Measurements from ENCODE around the gene GSE1.

The GSE1 gene

DNA sequence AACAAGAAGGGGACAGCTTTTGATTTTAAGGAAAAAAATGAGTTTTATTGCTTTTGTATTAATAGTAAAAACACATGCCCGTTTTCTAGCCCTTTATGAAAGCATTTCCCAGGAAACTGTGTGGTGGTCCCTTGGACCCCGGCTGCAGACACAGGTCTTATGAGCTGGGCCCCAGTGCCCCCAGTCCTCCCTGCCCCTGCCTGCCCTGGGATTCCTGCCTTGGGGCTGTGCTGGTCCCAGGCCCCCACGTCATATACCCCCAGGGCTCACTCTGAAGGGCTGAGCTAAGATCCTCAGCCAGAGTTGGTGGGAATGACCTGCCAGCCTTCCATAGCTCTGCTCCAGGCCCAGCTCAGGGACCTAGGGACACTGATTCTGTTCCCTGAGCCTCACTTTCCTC lies 44.9 kb downstream of the GSE1 start:
- no peak overlapping the region for H3K9ac ChIP-seq (ENCODE audit: low read depth, low read length)
- H3K4me2 ChIP-seq (ENCODE audit: low read length): no peak overlapping the region
- peaks cover 20% of the 10 kb centered on the region for H3K4me1 ChIP-seq (ENCODE audit: control insufficient read depth, insufficient read depth, low read length)
- peaks cover 55% of the 10 kb centered on the region for H3K36me3 ChIP-seq (ENCODE audit: insufficient read depth, low read length)
- H3K4me3 ChIP-seq (ENCODE audit: low read length): no peak overlapping the region
- no peaks in the 10 kb centered on the region for H3K9me3 ChIP-seq (replicated peaks; ENCODE audit: low read length)
- H3K27me3 ChIP-seq (ENCODE audit: control insufficient read depth, insufficient read depth, low read length): no peaks in the 10 kb centered on the region

DNA sequence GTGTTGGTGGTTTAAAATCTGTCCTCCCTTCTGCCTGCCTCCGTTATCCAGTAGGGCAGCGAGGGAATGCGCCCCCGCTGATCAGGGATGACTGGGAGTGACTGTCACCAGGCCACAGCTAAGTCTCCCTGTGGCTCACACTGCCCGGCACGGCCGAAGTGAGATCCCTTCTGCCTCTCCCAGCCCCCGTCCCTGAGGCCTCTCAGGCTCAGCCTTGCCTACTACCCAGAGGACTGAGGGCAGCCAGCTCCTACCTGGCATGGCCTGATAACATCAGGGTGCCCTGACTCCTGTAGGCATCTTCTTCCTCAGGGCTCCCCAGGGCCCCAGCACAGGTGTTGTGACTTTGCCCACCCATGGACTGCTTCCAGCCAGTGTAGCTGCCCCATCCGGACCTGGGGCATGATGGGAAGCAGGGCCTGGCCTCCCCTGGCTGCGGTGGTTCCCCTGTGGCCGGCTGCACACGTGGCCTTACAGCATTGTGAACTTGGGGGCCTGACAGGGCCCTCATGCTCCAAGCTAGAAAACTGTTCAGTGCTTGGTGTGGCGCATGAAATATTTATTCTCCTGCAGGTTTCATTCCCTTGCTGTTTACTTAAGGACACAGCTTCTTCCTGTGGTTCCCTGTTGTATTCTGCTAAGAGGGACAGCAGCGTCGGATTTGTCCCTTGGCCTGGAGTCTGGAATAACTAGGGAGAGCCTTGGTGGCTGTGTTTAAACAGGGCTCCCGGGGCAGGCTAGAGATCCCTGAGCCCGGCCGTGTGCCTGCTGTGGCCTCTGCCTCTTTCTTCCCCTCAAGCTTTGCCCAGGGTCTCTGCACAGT lies 45.6 kb downstream of the GSE1 start:
- H3K9ac ChIP-seq (ENCODE audit: low read depth, low read length): no peak overlapping the region
- H3K36me3 ChIP-seq (ENCODE audit: insufficient read depth, low read length): peaks cover 62% of the 10 kb centered on the region

GRCh38 chr16:85659336-85659735 lies 46.2 kb downstream of the GSE1 start:
- peaks cover 11% of the 10 kb centered on the region for H3K4me1 ChIP-seq (ENCODE audit: control insufficient read depth, insufficient read depth, low read length)
- H3K9me3 ChIP-seq (replicated peaks; ENCODE audit: low read length): no peaks in the 10 kb centered on the region
- H3K4me3 ChIP-seq (ENCODE audit: low read length): no peak overlapping the region
- no peaks in the 10 kb centered on the region for H3K27me3 ChIP-seq (ENCODE audit: control insufficient read depth, insufficient read depth, low read length)
- peaks cover 69% of the 10 kb centered on the region for H3K36me3 ChIP-seq (ENCODE audit: insufficient read depth, low read length)
- no peak overlapping the region for H3K4me2 ChIP-seq (ENCODE audit: low read length)
- no peak overlapping the region for H3K9ac ChIP-seq (ENCODE audit: low read depth, low read length)

More for the DNA sequence above, 45.6 kb downstream of the GSE1 start:
- Histone ChIP-seq H3K4me3 (ENCODE audit: low read length) (no peak overlapping the region), H3K27me3 (ENCODE audit: control insufficient read depth, insufficient read depth, low read length) (no peaks in the 10 kb centered on the region), H3K9me3 (replicated peaks; ENCODE audit: low read length) (no peaks in the 10 kb centered on the region), H3K4me2 (ENCODE audit: low read length) (no peak overlapping the region), H3K4me1 (ENCODE audit: control insufficient read depth, insufficient read depth, low read length) (peaks cover 14% of the 10 kb centered on the region)

- Histone ChIP-seq H3K4me2 (ENCODE audit: low read length) (no peak overlapping the region), H3K9me3 (replicated peaks; ENCODE audit: low read length) (no peaks in the 10 kb centered on the region), H3K9ac (ENCODE audit: low read depth, low read length) (no peak overlapping the region), H3K27me3 (ENCODE audit: control insufficient read depth, insufficient read depth, low read length) (no peaks in the 10 kb centered on the region), H3K4me1 (ENCODE audit: control insufficient read depth, insufficient read depth, low read length) (peaks cover 11% of the 10 kb centered on the region), H3K4me3 (ENCODE audit: low read length) (no peak overlapping the region), H3K36me3 (ENCODE audit: insufficient read depth, low read length) (peaks cover 72% of the 10 kb centered on the region)
Measured at GRCh38 chr16:85659805-85660511, 46.8 kb downstream of the GSE1 start.

- no peak overlapping the region for H3K4me2 ChIP-seq (ENCODE audit: low read length)
- peaks cover 73% of the 10 kb centered on the region for H3K36me3 ChIP-seq (ENCODE audit: insufficient read depth, low read length)
- no peak overlapping the region for H3K9ac ChIP-seq (ENCODE audit: low read depth, low read length)
- H3K9me3 ChIP-seq (replicated peaks; ENCODE audit: low read length): no peaks in the 10 kb centered on the region
- H3K4me1 ChIP-seq (ENCODE audit: control insufficient read depth, insufficient read depth, low read length): peaks cover 11% of the 10 kb centered on the region
- H3K4me3 ChIP-seq (ENCODE audit: low read length): no peak overlapping the region
- no peaks in the 10 kb centered on the region for H3K27me3 ChIP-seq (ENCODE audit: control insufficient read depth, insufficient read depth, low read length)
Measured at GRCh38 chr16:85660843-85661739, 48.0 kb downstream of the GSE1 start.

DNA sequence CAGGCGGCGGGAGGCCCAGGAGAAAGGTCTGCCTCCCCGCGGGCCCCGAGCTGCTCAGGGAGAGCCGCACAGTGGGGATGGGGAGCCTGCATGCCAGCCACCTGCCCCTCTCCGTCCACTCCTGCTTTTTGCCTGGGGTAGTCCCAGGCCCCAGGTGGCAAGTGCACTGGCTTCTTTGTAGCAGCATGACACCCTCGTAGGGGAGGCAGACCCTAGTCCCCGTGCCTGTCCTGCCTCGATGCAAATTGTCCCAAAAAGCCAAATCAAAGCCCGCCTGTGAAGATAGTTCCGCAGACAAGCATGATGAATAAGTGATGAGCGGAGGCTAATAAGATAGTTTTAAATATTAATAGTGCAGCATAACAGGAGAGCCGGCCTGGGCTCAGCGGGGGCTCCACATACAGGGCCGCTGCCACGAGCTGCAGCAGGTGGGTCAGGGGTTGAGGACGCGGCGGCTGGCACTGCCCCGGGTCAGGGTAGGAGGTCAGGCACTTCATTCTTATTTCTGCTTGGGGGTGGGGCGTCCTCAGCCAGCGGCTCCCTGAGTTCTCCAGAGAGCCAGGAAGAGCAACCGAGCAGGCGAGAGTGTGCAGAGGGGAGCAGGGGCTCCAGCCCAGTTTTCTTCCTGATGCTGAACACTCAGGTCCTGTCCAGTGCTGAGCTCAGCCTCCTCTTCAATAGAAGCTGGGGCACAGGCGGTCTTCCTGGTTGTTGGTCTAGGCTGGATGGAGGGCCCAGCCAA lies 48.8 kb downstream of the GSE1 start:
- Histone ChIP-seq H3K27me3 (ENCODE audit: control insufficient read depth, insufficient read depth, low read length) (no peaks in the 10 kb centered on the region), H3K4me3 (ENCODE audit: low read length) (no peak overlapping the region), H3K9ac (ENCODE audit: low read depth, low read length) (no peak overlapping the region), H3K36me3 (ENCODE audit: insufficient read depth, low read length) (peaks cover 74% of the 10 kb centered on the region), H3K4me2 (ENCODE audit: low read length) (no peak overlapping the region), H3K9me3 (replicated peaks; ENCODE audit: low read length) (no peaks in the 10 kb centered on the region), H3K4me1 (ENCODE audit: control insufficient read depth, insufficient read depth, low read length) (peaks cover 5% of the 10 kb centered on the region)

DNA sequence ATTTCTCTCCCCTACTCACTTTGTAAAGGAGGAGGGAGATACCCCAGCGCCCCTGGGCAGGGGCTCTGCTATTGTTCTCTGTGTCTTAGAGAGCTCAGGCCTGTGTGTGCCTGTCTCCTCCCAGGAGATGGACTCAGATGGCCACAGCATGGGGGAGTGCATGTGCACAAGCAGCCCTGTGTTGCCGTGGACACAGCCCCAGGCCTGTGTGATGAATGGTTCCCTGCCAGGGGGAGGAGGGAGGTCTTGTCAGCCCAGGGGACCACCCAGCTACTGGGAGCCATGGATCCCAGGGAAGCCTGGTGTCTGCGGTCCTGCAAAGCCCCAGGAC lies 49.3 kb downstream of the GSE1 start:
- H3K27me3 ChIP-seq (ENCODE audit: control insufficient read depth, insufficient read depth, low read length): no peaks in the 10 kb centered on the region
- no peak overlapping the region for H3K4me3 ChIP-seq (ENCODE audit: low read length)
- H3K36me3 ChIP-seq (ENCODE audit: insufficient read depth, low read length): peaks cover 77% of the 10 kb centered on the region
- H3K4me2 ChIP-seq (ENCODE audit: low read length): no peak overlapping the region
- H3K9ac ChIP-seq (ENCODE audit: low read depth, low read length): no peak overlapping the region
- H3K9me3 ChIP-seq (replicated peaks; ENCODE audit: low read length): no peaks in the 10 kb centered on the region
- no peaks in the 10 kb centered on the region for H3K4me1 ChIP-seq (ENCODE audit: control insufficient read depth, insufficient read depth, low read length)

- H3K4me1 ChIP-seq (ENCODE audit: control insufficient read depth, insufficient read depth, low read length): no peaks in the 10 kb centered on the region
- H3K27me3 ChIP-seq (ENCODE audit: control insufficient read depth, insufficient read depth, low read length): no peaks in the 10 kb centered on the region
- H3K9me3 ChIP-seq (replicated peaks; ENCODE audit: low read length): no peaks in the 10 kb centered on the region
- H3K9ac ChIP-seq (ENCODE audit: low read depth, low read length): no peak overlapping the region
- peaks cover 75% of the 10 kb centered on the region for H3K36me3 ChIP-seq (ENCODE audit: insufficient read depth, low read length)
- H3K4me3 ChIP-seq (ENCODE audit: low read length): no peak overlapping the region
- H3K4me2 ChIP-seq (ENCODE audit: low read length): no peak overlapping the region
Measured at GRCh38 chr16:85662976-85663830, 50.1 kb downstream of the GSE1 start.

DNA sequence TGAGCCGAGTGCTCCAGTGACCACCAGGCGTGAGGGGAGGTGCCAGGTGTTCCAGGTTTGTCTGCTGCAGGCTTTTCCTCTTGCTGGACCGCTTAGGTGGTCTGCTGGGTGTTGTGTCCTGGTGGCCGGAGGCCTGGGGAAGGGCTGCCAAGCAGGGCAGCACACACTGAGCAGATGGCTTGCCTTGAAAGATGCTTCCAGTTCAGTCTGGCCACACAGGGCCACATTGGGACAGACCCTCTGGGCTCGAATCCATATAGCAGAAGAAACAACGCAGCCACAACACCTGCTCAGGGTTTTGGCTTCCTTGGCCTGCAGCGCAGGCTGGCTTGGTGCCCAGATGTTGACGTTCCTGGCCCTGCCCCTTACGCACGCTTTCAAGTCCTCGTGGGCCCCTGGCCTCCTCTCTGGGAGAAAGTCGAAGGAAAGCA lies 50.8 kb downstream of the GSE1 start:
- peaks cover 74% of the 10 kb centered on the region for H3K36me3 ChIP-seq (ENCODE audit: insufficient read depth, low read length)
- no peaks in the 10 kb centered on the region for H3K4me1 ChIP-seq (ENCODE audit: control insufficient read depth, insufficient read depth, low read length)
- no peaks in the 10 kb centered on the region for H3K27me3 ChIP-seq (ENCODE audit: control insufficient read depth, insufficient read depth, low read length)
- H3K4me2 ChIP-seq (ENCODE audit: low read length): no peak overlapping the region
- H3K9ac ChIP-seq (ENCODE audit: low read depth, low read length): no peak overlapping the region
- no peaks in the 10 kb centered on the region for H3K9me3 ChIP-seq (replicated peaks; ENCODE audit: low read length)
- H3K4me3 ChIP-seq (ENCODE audit: low read length): no peak overlapping the region

DNA sequence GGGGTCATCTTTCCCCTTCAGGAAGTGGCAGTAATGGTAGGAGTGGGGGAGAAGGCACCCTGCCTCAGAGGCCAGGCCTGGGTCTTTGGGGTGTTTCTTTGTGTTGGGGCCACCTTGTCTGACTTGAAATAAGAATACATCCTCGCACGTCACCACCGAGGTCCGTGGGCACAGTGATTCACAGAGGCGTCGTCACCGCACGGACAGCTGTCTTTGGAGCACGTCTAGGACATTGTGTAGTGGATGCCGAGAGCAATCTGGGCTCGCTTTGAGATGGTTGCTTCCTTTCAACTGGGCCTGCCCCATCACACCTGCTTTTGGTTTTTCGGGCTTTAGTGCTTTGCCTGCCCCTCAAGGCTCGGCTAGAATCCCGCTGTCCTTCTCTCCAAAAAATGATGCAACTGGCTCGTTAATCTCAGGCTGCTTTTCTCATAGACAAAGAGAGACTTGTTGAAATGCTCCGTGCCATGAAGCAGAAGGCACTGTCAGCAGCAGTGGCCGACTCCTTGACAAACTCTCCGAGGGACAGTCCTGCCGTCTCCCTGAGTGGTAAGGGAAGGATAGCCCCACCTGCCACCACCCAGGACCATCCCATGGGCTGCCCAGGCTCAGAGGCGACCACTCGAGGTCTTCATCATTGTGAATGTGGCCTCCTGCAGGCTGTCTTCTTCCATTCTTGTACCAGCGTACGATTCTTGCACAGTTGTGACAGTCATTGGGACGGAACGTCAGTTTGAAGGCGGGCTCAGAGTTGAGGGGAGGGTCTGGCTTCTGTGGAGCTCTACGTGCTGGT lies 51.7 kb downstream of the GSE1 start:
- peaks cover 74% of the 10 kb centered on the region for H3K36me3 ChIP-seq (ENCODE audit: insufficient read depth, low read length)
- H3K4me2 ChIP-seq (ENCODE audit: low read length): no peak overlapping the region
- no peak overlapping the region for H3K4me3 ChIP-seq (ENCODE audit: low read length)
- no peaks in the 10 kb centered on the region for H3K4me1 ChIP-seq (ENCODE audit: control insufficient read depth, insufficient read depth, low read length)
- H3K9me3 ChIP-seq (replicated peaks; ENCODE audit: low read length): no peaks in the 10 kb centered on the region
- no peak overlapping the region for H3K9ac ChIP-seq (ENCODE audit: low read depth, low read length)
- H3K27me3 ChIP-seq (ENCODE audit: control insufficient read depth, insufficient read depth, low read length): no peaks in the 10 kb centered on the region

All from skeletal muscle satellite cell (primary cell).